KMS-11 (cell line): Measurements from ENCODE around the gene NEK8.
"Not testable (repeated sequence)": the region's sequence is repeated elsewhere in the genome, so short reads cannot be mapped to it uniquely, and the experiment has no call there.

Source experiments
- H2AFZ ChIP-seq: fragments of 200-600 bp; sonication (generic); 2 replicates; pipeline ENCODE4 v1.6.1; 2016; ENCODE audit warnings: antibody characterized with exemption, mixed run types, low read depth
- H3K27ac ChIP-seq: fragments of 200-600 bp; sonication (generic); 2 replicates; pipeline ENCODE4 v1.6.1; 2016; ENCODE audit warnings: mild to moderate bottlenecking, mixed run types
- H3K27me3 ChIP-seq: fragments of 200-600 bp; sonication (generic); 2 replicates; pipeline ENCODE4 v1.6.1; 2017; ENCODE audit warnings: mild to moderate bottlenecking, low read depth, mixed run types, moderate library complexity; ENCODE audit not compliant: insufficient read depth
- H3K36me3 ChIP-seq: fragments of 200-600 bp; sonication (generic); 2 replicates; pipeline ENCODE4 v1.6.1; 2017; ENCODE audit warnings: mild to moderate bottlenecking, mixed run types; ENCODE audit not compliant: insufficient read depth
- H3K4me1 ChIP-seq: fragments of 200-600 bp; sonication (generic); 2 replicates; pipeline ENCODE4 v1.6.1; 2016; ENCODE audit warnings: mild to moderate bottlenecking, low read depth, mixed run types; ENCODE audit not compliant: poor library complexity, severe bottlenecking
- H3K4me2 ChIP-seq: fragments of 200-600 bp; sonication (generic); 2 replicates; pipeline ENCODE4 v1.7.0; 2016; ENCODE audit warnings: mild to moderate bottlenecking, mixed run types
- H3K4me3 ChIP-seq: fragments of 200-600 bp; sonication (generic); IDR thresholded peaks from 2 replicates; pipeline ENCODE4 v1.6.1; 2017; ENCODE audit warnings: low read depth, low read length, mixed read lengths; ENCODE audit not compliant: insufficient read depth
- H3K79me2 ChIP-seq: fragments of 200-600 bp; sonication (generic); 2 replicates; pipeline ENCODE4 v1.6.1; 2016; ENCODE audit warnings: low read depth, mixed run types; ENCODE audit not compliant: insufficient read depth
- H3K9ac ChIP-seq: fragments of 200-600 bp; sonication (generic); 2 replicates; pipeline ENCODE4 v1.6.1; 2016; ENCODE audit warnings: mild to moderate bottlenecking, mixed run types
- H4K20me1 ChIP-seq: fragments of 200-600 bp; sonication (generic); 2 replicates; pipeline ENCODE4 v1.6.1; 2016; ENCODE audit warnings: mild to moderate bottlenecking, mixed run types; ENCODE audit not compliant: insufficient read depth
- TF ChIP-seq, protein P1 (sequence below): fragments of 200-600 bp; sonication (generic); conservative IDR thresholded peaks from 2 replicates; pipeline ENCODE4 v1.6.1; 2017; ENCODE audit warnings: low read depth, mild to moderate bottlenecking, antibody characterized with exemption, low read length, moderate library complexity, mixed read lengths

NEK8 gene

DNA sequence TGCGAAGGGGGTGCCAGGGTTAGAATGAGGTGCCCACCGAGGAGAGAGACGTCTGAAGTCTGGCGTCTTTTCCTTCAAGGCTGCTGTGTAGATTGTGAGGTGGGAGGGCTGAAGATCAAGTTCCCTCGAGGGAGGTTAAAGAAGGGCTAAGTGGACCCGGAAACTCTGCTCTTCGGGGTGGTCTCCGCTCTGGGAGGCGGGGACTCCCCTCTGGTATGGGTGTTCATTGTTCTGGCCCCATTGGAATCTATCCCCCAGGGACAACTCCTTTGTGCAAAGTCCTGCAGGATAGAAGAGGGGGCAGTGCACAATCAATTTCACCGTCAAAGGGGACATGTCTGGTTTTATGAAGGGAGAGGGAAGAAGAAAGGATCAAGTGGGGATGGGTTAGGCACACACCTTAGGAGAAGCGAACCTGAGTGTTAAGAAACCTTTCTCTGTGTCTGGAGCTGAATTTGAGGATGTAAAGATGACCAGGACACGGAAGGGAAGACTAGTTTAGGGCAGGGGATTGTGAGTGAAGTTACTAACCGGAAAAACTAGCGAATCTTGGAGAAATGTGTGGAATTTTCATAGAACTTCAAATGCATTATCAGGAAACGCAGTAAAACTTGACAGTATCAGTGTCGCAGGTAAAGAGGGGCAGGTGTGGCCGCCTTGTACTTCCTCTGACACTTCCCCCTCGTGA is 10.1 kb upstream of the NEK8 start:
- Histone ChIP-seq H3K4me1 (peaks cover 30% of the 10 kb centered on the region), H3K9ac (no peak overlapping the region), H3K4me3 (no peak overlapping the region), H3K79me2 (peaks cover 36% of the 10 kb centered on the region), H3K36me3 (peaks cover 18% of the 10 kb centered on the region; the same call in 1 of the 2 replicates), H3K27me3 (peaks cover 24% of the 10 kb centered on the region), H2AFZ (no peak overlapping the region), H3K27ac (no peak overlapping the region), H4K20me1 (0 out of 2 replicates have a peak, but pooled peaks cover 5% of the 10 kb centered on the region), H3K4me2 (peak overlapping the region; percentile 86; the same call in 1 of the 2 replicates)
- TF ChIP-seq, protein P1, sequence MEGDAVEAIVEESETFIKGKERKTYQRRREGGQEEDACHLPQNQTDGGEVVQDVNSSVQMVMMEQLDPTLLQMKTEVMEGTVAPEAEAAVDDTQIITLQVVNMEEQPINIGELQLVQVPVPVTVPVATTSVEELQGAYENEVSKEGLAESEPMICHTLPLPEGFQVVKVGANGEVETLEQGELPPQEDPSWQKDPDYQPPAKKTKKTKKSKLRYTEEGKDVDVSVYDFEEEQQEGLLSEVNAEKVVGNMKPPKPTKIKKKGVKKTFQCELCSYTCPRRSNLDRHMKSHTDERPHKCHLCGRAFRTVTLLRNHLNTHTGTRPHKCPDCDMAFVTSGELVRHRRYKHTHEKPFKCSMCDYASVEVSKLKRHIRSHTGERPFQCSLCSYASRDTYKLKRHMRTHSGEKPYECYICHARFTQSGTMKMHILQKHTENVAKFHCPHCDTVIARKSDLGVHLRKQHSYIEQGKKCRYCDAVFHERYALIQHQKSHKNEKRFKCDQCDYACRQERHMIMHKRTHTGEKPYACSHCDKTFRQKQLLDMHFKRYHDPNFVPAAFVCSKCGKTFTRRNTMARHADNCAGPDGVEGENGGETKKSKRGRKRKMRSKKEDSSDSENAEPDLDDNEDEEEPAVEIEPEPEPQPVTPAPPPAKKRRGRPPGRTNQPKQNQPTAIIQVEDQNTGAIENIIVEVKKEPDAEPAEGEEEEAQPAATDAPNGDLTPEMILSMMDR: no peak

DNA sequence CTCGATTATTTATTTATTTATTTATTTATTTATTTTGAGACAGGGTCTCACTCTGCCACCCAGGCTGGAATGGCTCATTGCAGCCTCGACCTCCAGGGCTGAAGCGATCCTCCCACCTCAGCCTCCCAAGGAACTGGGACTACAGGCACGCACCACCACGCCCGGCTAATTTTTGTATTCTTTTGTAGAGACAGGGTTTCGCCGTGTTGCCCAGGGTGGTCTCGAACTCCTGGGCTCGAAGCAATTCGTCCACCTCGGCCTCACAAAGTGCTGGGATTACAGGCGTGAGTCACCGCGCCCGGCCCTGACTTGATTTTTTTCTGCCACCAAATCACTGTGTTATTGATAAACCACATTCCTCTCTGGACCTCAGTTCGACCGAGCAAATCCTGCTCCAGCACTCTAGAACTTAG is 9.6 kb upstream of the NEK8 start:
- H2AFZ ChIP-seq: peak overlapping the region; percentile 86
- TF ChIP-seq, protein P1: no peak
- H3K9ac ChIP-seq: peak overlapping the region; percentile 96
- H3K27me3 ChIP-seq: peaks cover 24% of the 10 kb centered on the region
- H4K20me1 ChIP-seq: 0 out of 2 replicates have a peak, but pooled peaks cover 5% of the 10 kb centered on the region
- H3K4me3 ChIP-seq: no peak overlapping the region
- H3K4me2 ChIP-seq: peak overlapping the region; percentile 86
- H3K27ac ChIP-seq: peak overlapping the region; percentile 90
- peaks cover 20% of the 10 kb centered on the region; the same call in 1 of the 2 replicates for H3K36me3 ChIP-seq
- H3K4me1 ChIP-seq: peaks cover 35% of the 10 kb centered on the region
- H3K79me2 ChIP-seq: peaks cover 36% of the 10 kb centered on the region

DNA sequence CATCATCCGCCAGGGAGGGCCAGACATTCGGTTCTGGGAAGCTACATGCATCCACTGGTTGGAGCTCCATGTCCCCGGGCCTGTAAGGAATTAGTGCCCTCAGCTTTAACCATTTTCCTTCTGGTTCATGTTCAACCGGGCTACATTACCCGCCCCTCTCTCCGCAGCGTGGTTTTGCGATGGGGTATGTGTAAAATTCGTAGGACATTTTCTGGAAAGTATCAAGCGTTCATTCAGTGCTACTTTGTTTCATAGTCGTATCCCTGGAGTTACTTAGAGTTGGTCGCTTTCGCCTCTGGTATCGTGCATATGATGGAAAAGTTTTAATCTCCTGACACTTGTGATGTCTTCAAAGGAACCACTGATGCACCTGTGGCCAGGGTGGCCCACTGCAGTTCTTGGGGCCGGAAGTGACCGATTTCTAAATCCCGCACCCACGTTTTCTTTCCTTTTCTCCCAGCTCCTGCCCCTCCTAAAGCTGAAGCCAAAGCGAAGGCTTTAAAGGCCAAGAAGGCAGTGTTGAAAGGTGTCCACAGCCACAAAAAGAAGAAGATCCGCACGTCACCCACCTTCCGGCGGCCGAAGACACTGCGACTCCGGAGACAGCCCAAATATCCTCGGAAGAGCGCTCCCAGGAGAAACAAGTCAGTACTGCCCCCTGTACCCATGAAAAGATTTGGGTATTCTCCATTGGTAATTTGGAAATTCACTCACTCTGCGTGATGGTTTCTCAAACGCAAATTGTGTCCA is 8.2 kb upstream of the NEK8 start:
- peak overlapping the region; percentile 90 for H3K27ac ChIP-seq
- H2AFZ ChIP-seq: no peak overlapping the region
- H4K20me1 ChIP-seq: 0 out of 2 replicates have a peak, but pooled peaks cover 5% of the 10 kb centered on the region
- H3K79me2 ChIP-seq: peaks cover 38% of the 10 kb centered on the region
- peaks cover 13% of the 10 kb centered on the region for H3K27me3 ChIP-seq
- peaks cover 49% of the 10 kb centered on the region for H3K4me1 ChIP-seq
- peak overlapping the region; percentile 96 for H3K9ac ChIP-seq
- TF ChIP-seq, protein P1: no peak; the same call in 1 of the 2 replicates
- H3K36me3 ChIP-seq: peaks cover 25% of the 10 kb centered on the region; the same call in 1 of the 2 replicates
- peak overlapping the region; percentile 65 for H3K4me3 ChIP-seq
- H3K4me2 ChIP-seq: peak overlapping the region; percentile 72

DNA sequence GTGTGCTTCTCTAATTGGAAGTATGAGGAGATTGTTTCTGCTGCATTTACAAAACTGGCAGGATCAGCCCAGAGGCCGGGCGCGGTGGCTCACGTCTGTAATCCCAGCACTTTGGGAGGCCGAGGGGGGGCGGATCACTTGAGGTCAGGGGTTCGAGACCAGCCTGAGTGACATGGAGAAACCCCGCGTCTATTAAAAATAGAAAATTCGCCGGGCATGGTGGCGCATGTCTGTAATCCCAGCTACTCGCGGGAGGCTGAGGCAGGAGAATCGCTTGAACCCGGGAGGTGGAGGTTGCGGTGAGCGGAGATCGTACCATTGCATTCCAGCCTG is 7.6 kb upstream of the NEK8 start:
- not testable (repeated sequence) for H4K20me1 ChIP-seq, H2AFZ ChIP-seq, H3K27me3 ChIP-seq
- H3K79me2 ChIP-seq: peaks cover 41% of the 10 kb centered on the region
- H3K9ac ChIP-seq: peak overlapping the region; percentile 96
- H3K27ac ChIP-seq: peak overlapping the region; percentile 90
- H3K36me3 ChIP-seq: peaks cover 25% of the 10 kb centered on the region; the same call in 1 of the 2 replicates
- peak overlapping the region; percentile 65 for H3K4me3 ChIP-seq
- H3K4me2 ChIP-seq: peak overlapping the region; percentile 72
- TF ChIP-seq, protein P1: 0 out of 2 replicates have a peak, but pooled peaks have one; percentile 29
- peaks cover 51% of the 10 kb centered on the region for H3K4me1 ChIP-seq
